GM19238 (cell line): Measurements from ENCODE around the gene GRIK4.
A peak's percentile ranks its signal among the peaks of the same experiment; 100 is the strongest.

Experiments
- DNase-seq: peaks from one replicate; pipeline ENCODE4 v3.0.0; 2011; ENCODE audit warnings: low spot score; ENCODE audit not compliant: insufficient read length

Gene GRIK4

DNA sequence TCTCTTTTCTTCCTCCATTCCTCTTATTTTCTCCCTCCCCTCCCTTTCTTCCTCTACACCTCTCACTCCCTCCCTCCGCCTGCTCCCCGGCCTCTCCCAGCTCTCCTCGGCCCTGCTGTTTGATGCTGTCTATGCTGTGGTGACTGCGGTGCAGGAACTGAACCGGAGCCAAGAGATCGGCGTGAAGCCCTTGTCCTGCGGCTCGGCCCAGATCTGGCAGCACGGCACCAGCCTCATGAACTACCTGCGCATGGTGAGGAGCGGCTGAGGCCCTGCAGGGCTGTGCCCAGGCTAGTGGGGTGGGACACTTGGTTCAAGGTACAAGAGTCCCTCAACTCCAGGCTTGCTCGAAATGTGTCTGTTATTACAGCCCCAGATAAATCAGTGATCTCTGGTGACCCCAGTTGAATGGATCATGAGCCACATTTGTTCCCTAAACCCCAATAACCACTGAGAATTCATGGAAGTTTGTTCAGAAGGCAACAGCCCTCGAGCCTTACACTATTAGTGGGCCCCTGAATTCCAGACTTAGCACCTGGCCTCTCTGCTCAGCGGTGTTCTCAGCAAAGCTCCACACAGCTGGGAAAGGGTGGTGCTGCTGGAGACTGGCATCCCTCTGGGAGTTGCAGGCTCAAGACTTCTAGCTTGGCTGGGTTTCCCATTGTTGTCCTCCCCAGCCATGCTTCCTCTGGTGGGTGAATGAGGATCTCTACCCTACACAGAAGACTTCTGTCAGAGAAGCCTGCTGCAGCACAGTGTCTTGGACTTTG, 362.6 kb downstream of the GRIK4 start:
- DNase-seq = no peak

GRCh38 chr11:120875986-120876385, 364.4 kb downstream of the GRIK4 start:
- no peak for DNase-seq

DNA sequence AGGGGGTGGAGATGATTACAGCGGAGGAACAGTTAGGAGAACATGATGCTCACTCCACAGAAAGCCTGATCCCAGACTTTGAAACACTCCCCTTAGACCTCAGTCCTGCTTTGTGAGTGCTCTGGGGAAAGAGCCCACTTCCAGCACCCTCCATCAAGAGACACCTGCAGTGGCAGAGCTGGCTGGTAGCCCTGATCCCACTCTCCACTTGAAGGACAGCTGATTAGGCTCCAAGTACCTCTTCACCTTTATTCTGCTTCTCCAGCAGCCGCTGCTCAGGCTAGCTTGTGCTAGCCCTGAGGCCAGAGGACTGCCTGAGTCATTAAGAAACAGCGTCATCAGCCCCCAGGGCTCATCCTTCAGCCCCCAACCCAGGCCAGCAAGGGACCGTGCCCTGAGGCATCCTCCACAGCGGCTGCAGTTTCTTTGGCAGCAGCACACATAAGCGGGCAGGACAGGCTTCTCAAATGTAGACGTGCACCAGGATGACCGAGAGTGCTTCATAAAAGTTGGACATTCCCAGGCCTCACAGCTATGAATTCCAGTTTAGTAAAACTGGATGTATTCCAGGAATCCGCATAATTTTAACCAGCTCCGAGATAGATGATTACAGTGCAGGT, 366.3 kb downstream of the GRIK4 start:
- no peak for DNase-seq

- no peak for DNase-seq
These were observed 367.2 kb downstream of the GRIK4 start for GRCh38 chr11:120878781-120879180.

DNA sequence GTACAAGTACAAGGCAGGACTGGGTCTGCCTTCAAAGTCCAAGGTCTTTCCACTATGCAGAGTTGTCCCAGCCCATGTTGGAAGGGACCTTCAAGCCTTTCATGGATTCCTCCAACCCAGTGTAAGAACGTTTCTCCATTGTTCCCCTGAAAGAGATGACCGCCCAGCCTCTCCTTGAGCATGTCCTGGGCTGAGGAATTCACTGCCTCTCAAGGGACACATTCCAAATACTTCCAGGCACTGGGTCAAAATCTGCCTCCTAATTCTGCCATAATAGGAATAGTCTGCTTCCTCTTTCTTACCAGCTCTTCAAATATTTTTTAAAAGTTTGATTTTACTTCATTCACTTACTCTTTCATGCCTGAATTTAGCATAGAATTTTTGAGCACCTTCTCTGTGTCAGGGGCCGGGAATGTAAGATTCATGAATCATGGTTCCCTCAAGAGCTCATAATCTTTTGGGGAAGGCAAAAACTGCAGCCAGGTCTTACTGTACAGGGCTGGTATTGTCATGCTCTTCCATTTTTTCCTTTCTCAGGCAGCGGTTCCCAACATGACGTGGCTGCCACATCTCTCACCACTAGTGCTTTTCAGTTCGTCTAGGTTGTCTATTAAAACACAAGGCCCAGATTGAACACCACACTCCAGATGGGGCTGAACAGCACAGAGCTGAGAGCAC, 369.1 kb downstream of the GRIK4 start:
- DNase-seq = no peak

- DNase-seq = no peak
These were observed 370.0 kb downstream of the GRIK4 start for GRCh38 chr11:120881596-120881995.

GRCh38 chr11:120882175-120882574, 370.6 kb downstream of the GRIK4 start:
- no peak for DNase-seq

- no peak for DNase-seq
These were observed 372.0 kb downstream of the GRIK4 start for GRCh38 chr11:120883404-120884080.

DNA sequence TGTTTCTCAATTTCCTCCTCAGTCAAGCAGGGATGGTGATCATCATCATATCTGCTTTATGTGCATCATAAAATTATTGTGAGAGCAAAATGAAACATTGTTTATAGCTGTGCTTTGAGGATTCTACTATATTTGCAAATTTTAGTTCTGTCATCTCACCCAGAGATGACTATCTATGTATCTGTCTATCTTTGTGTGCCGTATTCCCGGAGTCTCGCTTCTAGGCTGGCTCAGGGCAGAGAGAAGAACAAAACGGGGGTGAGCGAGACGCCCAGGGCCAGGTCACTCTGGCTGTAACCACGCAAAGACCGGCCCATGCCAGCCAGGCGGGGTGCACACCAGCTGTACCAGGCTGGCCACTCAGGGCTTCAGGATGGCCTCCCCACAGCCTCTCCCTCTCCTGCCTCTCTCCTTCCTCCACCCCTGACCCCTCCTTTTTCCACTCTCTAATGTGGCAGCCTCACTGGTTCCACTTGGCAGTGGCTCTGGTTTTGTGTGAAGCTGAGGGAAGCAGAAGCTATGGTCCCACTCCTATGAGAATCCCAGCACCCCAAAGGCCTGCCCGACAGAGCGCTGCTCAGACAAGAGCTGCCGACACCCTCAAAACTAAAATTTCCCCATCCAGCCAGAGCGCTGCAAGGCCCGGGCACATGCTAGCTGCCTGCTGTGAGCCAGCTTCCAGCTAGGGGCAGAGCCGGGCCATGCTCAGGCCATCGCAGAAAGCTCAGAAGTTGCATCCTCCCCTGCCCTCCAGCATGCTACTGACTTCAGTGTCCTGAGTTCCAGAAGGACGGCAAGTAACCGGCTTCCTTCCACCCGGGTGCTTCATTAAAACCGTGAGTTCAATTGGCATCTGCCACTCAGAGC, 372.8 kb downstream of the GRIK4 start:
- no peak for DNase-seq

DNA sequence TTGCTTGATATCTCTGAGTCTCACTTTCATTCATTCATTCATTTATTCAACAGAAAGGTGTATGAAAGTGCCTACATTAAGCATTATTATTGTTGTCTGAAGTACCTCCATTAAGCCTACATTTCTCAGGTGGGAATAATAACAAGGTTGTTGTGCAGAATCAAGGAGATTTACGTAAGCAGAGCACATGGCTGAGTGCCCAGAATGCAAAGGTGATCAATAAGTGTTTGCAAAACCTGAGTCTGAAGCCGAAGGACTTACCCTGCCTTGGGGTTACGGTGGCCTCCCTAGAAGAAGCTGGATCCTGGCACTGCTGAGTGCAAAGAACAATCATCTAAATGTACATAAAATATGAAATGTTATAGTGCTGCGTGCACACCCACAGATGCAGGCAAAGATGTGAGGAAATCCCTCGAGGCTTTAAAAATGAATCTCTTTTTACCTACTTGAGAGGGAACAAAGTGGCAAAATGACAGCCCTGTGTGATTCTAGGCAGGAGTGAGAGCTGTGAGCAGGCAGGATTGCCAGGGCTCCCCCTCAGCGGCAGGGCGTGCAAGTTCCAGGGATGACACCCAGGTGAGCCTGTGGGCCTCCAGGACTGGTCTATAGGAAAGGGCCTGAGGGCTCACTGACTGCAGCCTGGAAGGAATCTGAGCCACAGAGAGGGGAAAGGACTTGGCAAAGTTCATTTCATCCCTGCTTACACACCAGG, 379.2 kb downstream of the GRIK4 start:
- DNase-seq = no peak

GRCh38 chr11:120893440-120894201, 382.1 kb downstream of the GRIK4 start:
- peak; percentile 28 for DNase-seq

GRCh38 chr11:120894202-120894985, 382.8 kb downstream of the GRIK4 start:
- no peak for DNase-seq

GRCh38 chr11:120896687-120897086, 385.1 kb downstream of the GRIK4 start:
- no peak for DNase-seq

DNA sequence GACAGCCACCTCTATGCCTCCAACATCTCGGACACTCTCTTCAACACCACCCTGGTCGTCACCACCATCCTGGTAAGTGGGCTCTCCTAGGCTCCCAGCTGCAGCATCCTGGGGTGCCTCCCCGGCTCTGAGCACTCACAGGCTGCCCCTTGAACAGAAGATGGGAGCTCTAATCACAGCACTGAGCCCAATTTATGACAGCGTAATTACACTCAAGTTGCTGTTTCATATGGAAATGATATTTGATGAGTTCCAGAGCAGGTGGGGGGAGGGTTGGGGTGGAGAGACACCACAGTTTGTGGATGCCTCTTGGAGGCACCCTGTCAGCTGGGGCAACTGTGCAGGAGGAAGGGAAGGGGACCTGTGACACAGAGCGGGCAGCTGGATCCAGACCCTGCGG, 387.0 kb downstream of the GRIK4 start:
- DNase-seq = no peak

DNA sequence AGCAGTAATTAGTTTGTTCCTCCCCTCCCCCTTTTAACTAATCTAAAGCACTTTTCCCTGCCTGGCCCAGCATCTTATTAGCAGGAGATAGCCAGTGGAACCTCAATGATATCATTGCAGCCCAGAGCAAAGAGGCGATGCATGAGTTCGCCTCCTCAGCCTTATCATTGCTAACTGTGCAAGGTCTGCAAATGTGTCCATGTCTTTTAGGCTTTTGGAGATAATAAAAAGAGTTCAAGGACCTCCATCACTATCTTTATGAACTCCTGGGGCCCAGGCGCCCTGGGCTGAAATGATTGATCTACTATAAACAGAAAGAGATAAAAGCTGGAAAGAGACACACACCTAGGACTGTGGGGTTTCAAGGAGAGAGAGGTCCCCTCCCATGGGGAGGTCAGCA, 388.2 kb downstream of the GRIK4 start:
- DNase-seq = no peak

GRCh38 chr11:120900643-120901042, 389.1 kb downstream of the GRIK4 start:
- no peak for DNase-seq

DNA sequence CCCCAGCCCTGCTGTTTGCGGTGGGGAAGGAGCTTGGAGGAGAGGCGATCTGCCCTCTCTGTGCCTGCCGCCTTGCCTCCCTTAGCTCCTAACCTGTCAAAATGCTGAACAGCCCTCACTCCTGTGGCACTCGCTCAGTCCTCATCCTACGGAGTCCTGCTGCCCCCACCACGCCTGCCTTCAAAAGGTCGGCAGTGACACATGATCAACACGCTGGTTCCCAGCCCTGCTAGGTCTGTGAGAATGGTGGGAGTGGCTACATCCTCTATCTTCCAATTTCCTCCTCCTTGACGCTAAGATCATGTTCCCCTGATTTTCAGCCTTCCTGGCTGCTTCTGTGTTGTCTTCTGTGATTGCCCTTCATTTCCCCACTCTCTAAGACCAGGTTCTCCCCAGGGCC, 392.1 kb downstream of the GRIK4 start:
- DNase-seq = no peak

- no peak for DNase-seq
These were observed 392.6 kb downstream of the GRIK4 start for GRCh38 chr11:120904116-120904515.

- no peak for DNase-seq
These were observed 395.2 kb downstream of the GRIK4 start for GRCh38 chr11:120906766-120907165.
